Renal pelvis (tissue), 4 donors: ENCODE measurements around the gene ATP9A. TPM values are rescaled to one million over a fixed set of nuclear protein-coding genes. Genes with fewer than 3 reads are reported as not detected.
A peak's percentile ranks its signal among the peaks of the same experiment; 100 is the strongest.

ENCODE experiments used
- DNase-seq: peaks from one replicate; pipeline ENCODE4 v3.0.0-alpha.2; 2013
- polyA plus RNA-seq, 3 donors: library from polyadenylated mRNA; unstranded; fragments of 120-200 nt; gene quantifications; one replicate each; pipeline ENCODE4 v1.2.1, GENCODE V29; 2013; ENCODE audit not compliant: insufficient read length in 3 of 3

Gene ATP9A
- polyA plus RNA-seq, 3 donors: 55.8 to 60.1 (median 56.9) TPM

DNA sequence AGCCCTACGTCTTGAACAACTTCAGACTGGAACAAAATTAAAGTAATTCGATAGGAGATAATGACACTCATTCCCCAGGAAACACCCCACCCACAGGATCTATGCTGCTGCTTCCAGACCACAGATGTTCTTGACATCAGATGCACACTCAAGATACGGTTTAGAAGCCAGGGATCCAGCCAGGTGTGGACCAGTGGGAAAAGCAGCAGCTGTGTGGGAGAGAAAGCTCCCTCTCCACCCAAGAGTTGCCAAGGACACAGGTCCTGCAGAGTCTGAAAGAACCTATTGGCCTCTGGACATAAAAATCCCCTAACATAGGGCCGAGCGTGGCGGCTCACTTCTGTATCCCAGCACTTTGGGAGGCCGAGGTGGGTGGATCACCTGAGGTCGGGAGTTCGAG, 133.9 kb downstream of the ATP9A start:
- DNase-seq: no peak

DNA sequence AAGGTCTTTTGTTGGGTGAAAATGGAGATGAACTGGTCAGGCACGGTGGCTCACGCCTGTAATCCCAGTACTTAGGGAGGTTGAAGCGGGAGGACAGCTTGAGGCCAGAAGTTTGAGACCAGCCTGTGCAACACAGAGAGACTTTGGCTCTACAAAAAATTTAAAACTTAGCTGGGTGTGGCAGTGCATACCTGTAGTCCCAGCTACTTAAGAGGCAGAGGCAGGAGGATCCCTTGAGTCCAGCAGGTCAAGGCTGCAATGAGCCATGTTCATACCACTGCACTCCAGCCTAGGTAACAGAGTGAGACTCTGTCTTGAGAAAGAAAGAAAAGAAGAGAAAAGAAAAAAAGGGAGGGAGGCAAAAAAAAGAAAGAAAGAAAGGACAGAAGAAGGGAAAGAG, 134.8 kb downstream of the ATP9A start:
- no peak for DNase-seq

DNA sequence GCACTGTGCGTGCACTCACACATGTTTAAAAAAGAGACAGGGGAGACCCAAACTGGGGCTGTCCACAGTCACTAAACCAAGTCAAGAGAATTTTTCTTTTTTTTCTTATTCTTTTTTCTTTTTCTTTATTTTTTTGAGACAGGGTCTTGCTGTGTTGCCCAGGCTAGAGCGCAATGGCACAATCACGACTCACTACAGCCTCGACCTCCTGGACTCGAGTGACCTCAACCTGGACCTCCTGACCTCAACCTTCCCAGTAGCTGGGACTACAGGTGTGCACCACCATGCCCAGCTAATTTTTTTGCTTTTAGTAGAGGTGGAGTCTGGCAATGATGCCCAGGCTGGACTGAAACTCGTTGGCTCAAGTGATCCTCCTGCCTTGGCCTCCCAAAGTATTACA, 136.2 kb downstream of the ATP9A start:
- DNase-seq: no peak

DNA sequence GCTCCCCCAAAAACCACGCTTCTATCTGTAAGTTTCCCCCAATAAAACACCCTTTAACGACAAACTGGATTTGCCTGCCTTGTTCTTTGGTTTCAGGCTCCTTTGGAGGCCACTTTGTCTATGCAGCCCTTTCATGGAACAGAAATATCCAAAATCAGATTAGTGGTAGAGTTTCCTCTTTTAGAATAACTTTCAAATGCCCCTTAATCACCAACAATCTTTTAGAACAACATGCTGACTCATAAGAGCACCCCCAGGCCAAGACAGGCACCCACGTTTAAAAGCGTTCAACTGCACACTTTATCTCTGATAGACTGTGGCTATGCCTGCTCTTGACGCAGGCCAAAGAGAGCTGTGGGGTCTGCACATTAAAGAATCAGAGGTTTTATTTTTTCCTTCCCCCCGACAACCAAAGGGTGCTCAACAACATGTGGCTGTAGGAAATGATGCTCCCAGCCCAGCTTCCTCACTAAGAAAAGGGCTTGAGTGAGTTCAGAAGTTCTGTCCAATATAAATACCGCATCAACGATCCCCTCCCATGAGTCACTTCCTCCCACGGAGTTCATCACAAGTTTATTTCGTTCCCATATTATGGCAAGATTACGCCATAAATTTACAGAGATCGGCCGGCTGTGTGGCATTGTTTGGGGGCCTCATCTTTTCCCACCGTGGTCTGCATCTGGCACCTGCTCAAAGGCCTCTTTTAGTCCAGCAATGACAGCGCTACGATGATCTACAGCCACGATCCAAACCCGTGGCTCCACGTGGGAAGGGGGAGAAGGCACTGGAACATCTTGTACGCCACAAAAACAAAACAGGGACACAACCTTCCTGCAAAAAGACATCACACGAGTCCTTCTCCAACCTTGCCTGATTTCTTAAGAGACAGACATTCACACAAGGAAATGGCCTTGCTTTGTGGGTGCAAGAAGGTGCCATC, 136.9 kb downstream of the ATP9A start:
- DNase-seq: peak; percentile 87

GRCh38 chr20:51629399-51630058, 138.7 kb downstream of the ATP9A start:
- DNase-seq: no peak

DNA sequence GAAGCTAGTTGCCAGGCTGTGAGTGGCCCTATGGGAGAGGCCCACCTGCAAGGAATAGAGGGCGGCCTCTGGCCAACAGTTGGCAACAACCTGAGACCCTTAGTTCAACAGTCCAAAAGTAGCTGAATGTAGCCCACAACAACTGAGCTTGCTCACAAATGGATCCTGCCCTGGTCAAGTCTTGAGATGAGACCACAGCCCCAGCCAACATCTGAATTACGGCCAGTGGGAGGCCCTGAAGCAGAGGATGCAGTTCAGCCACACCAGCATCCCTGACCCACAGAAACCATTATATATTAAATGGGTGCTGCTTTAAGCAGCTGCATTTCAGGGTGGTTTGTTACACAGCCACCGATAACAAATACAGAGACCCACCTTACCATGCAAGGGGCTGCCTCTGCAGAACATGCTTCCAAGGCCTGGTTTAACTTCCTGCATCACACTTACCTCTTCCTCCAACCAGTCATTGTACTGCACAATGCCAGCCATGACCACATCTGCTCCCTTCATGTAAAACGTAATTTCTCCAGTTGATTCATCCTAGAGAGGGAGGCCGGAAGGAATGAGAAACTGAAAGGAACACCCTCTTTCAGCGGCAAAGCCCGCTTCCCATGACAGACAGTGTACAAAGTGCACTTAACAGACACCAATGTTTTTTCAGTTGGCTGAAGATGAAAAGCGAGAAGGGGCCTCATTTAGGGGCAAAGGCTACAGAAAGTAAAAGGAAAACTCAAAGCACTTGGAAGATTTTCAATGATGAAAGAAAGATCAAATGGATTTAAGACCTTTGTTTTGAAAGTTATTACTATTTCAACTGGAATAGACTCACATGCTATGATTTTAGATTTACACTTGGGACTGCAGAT, 139.4 kb downstream of the ATP9A start:
- no peak for DNase-seq

DNA sequence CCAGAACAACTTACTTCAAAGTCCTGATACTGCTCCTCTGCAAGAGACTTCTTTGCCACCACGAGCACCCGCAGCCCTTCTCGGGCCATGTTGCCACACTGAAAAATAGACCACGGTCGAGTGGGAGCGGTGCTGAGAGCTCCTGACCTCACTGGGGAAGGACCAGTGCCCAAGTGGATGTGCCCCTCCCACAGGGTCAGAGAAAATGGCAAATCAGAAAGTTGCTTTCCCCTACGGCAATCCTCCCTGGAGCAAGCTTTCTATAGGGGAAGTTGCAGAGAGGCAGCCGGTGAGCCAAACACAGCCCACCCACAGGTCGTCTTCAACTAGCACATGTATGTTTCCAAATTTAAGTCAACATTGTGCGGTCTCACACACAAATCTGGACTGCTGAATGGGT, 140.6 kb downstream of the ATP9A start:
- DNase-seq: no peak

GRCh38 chr20:51625105-51625504, 143.1 kb downstream of the ATP9A start:
- no peak for DNase-seq

GRCh38 chr20:51624157-51624731, 143.9 kb downstream of the ATP9A start:
- DNase-seq: peak; percentile 47

DNA sequence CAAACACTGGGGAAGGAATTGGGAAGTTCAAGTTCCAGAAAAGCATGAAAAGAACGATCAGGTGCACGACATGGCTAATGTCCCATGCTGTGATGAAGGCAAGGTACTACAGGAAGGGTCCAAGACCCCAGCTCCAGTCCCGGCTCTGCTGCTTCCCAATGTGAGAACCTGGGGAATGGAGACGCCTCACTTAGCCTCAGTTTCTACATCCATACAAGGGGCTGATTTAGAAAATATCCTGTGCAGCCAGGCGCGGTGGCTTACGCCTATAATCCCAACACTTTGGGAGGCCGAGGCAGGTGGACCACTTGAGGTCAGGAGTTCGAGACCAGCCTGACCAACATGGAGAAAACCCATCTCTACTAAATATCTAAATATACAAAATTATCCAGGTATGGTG, 144.9 kb downstream of the ATP9A start:
- no peak for DNase-seq

DNA sequence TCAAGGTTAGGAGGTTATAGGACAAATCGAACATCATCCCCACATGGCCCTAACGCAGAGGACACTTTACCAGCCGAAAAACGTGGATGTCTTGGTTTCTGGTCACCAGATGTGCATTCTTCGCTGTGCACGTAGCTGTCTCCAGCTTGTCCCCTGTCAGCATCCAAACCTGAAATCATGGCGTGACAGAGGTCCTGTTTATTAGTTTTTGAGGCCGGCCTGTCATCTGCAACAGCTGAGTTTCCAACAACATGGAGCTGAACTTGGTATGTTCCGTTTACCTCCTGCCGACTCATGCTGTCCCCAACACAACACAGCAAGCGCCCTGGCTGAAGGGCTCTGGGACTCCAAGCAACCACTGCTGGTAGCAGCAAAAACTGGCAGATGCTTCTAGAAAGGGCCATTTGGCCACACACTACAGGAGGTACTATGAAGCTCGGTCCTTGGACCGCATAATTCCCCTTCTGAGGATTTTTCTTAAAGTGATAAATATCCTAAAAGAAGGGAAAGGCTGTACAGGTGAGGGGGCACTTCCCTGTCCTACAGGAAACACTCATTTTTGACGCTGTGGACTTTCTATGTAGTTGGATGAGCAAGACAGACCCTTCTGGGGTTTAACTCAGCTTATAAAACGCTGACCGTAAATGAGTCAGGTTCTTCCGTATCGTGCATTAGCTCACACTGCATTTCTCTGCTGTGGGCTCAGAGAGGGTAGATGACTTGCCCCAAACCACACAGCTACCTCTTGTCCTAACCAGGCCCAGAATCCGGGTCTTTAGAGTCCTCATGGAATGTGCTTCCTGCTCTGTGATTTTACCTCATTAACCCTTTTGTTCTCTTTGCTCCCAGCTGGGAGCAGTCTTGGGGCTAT, 146.0 kb downstream of the ATP9A start:
- no peak for DNase-seq

DNA sequence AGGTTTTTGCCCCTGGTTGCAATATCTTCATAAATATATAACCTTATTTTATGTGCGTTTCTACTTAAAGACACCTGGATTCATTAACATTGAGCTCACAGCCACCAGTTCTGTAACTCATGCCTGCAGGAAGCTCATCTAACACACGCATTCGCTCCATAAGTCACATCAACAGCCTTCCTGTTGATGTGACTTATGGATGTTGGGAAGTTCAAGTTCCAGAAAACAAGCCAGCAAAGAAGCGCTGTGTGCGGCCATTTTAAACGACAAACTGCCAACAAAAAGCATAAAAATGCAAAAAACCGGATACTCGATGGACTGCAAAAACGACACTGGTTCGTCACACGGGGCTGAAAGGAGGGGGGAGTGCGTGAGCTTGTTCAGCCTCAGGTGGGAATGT, 147.8 kb downstream of the ATP9A start:
- DNase-seq: no peak

DNA sequence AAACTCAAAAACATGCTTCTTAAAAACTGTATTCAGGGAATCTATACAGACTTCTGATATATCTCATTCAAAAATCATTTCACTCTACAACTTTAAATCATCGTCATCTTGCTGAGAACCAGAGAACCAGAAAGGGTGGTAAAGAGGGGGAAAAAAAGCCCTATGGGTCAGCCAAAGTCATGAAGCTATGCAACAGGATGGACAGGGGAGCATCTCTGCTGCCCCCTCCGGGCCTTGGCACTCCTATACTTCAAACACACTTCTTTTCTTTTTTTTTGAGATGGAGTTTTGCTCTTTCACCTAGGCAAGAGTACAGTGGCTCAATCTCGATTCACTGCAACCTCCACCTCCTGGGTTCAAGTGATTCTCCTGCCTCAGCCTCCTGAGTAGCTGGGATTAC, 152.1 kb downstream of the ATP9A start:
- DNase-seq: no peak

- peak; percentile 71 for DNase-seq
These were observed 153.5 kb downstream of the ATP9A start for GRCh38 chr20:51614687-51615086.

GRCh38 chr20:51613580-51613979, 154.6 kb downstream of the ATP9A start:
- DNase-seq: no peak

GRCh38 chr20:51612896-51613295, 155.3 kb downstream of the ATP9A start:
- no peak for DNase-seq

DNA sequence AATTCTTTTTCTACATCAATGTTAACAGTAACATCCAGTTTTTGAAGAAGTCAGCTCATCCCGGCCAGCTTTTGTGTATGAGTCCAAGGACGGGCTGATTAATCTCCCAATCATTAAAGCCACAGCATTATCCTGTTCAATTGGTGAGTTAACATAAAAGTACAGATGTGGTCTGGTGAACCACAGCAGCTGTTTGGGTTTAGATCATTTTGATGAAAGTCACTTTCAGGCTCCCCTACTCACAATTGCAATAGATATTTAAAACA, 156.6 kb downstream of the ATP9A start:
- no peak for DNase-seq

DNA sequence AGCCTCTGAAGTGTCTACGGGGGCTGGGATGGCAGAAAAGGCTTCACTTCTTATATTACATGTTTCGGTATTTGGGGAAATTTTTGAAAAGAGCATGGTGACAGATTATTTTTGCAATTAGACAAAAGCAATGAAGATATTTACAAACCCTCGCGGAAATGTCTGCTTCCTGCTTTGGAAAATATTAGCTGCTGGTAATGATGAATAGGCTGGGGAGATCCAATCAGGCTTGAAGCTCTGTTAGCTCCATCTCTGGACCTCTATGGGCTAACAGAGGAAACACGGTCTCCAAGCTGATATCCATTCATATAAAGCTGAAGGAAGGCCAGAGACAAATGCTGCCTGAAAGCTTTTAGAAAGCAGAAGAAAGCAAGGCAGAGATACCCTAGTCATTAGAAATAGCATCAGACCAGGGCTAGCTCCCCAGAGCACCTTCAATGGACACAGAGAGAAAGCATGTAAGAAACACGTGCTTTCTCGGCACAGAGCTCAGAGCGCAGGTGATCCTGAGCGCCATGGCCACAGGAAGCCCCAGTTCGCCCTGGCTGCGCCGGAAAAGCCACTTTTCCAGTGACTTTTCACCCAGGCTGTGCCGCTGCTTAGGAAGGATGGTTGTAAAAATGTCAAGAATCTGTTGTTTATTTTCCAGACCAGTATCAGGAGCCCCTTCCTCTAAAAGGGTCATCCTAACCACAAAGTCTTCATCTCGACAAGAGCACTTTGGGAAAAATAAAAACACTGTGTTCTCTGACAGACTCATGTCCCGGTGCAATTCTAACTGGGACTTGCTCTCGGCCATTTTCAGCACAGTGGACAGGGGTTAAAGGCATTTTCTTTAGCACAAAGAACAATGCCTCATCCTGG, 157.2 kb downstream of the ATP9A start:
- DNase-seq: no peak

- no peak for DNase-seq
These were observed 158.1 kb downstream of the ATP9A start for GRCh38 chr20:51610111-51610510.

DNA sequence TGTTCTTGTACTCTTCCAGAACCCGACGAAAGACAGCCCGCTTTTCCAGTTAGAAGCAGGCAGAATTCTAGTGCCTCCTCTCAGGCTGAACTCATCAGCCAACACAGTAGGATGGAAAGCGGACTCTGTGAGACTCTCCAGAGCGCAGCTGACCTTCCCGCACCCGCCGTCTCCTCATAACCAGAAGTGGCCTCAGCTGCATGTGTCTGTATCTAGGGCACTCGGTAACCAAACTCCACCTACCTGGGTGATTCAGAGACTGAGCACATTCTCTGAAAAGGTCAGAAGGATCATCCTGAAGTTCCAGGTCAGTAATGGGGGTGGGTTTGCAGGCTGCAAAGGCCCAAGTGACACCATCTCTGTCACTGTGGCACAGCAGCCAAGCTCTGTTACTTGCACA, 158.9 kb downstream of the ATP9A start:
- no peak for DNase-seq
